GM21576 (cell line): Measurements from ENCODE around the gene BLOC1S2.
"Not testable (repeated sequence)": the region's sequence is repeated elsewhere in the genome, so short reads cannot be mapped to it uniquely, and the experiment has no call there.

Experiments used
- ATAC-seq: cut with Tn5 transposase; IDR thresholded peaks from one replicate; pipeline ENCODE4 v1.9.1; 2021; ENCODE audit warnings: mild to moderate bottlenecking, moderate library complexity; ENCODE audit not compliant: unreplicated experiment

Gene BLOC1S2

GRCh38 chr10:100286051-100287033 lies at the start of gene BLOC1S2:
Gene BLOC1S2, minus strand, starts transcription at chr10:100286680. Its CDS starts 21 bp downstream, at chr10:100286659.
- peak; percentile 86 for ATAC-seq

GRCh38 chr10:100334762-100335161 lies 48.3 kb upstream of the BLOC1S2 start:
- no peak for ATAC-seq

- ATAC-seq: no peak
These were observed 47.4 kb upstream of the BLOC1S2 start for GRCh38 chr10:100333661-100334440.

- ATAC-seq: no peak
These were observed 46.6 kb upstream of the BLOC1S2 start for GRCh38 chr10:100333106-100333505.

GRCh38 chr10:100330079-100330478 lies 43.6 kb upstream of the BLOC1S2 start, which contains the start of gene PKD2L1:
Gene PKD2L1, minus strand, starts transcription at chr10:100330228. Its CDS starts 125 bp downstream, at chr10:100330103.
- ATAC-seq: no peak

GRCh38 chr10:100328198-100328597 lies 41.7 kb upstream of the BLOC1S2 start:
- no peak for ATAC-seq

- no peak for ATAC-seq
These were observed 41.2 kb upstream of the BLOC1S2 start for GRCh38 chr10:100327718-100328009.

GRCh38 chr10:100327007-100327717 lies 40.7 kb upstream of the BLOC1S2 start:
- ATAC-seq: peak; percentile 97

GRCh38 chr10:100325158-100325557 lies 38.7 kb upstream of the BLOC1S2 start:
- no peak for ATAC-seq

GRCh38 chr10:100319707-100320402 lies 33.4 kb upstream of the BLOC1S2 start:
- ATAC-seq: no peak

GRCh38 chr10:100318207-100318606 lies 31.7 kb upstream of the BLOC1S2 start:
- no peak for ATAC-seq

- no peak for ATAC-seq
These were observed 29.1 kb upstream of the BLOC1S2 start for GRCh38 chr10:100315615-100316014.

- no peak for ATAC-seq
These were observed 24.8 kb upstream of the BLOC1S2 start for GRCh38 chr10:100311298-100311697.

- no peak for ATAC-seq
These were observed 21.2 kb upstream of the BLOC1S2 start for GRCh38 chr10:100307684-100308083.

GRCh38 chr10:100306861-100307260 lies 20.4 kb upstream of the BLOC1S2 start:
- ATAC-seq: no peak

- ATAC-seq: no peak
These were observed 17.9 kb upstream of the BLOC1S2 start for GRCh38 chr10:100304414-100304813.

- ATAC-seq: no peak
These were observed 17.3 kb upstream of the BLOC1S2 start for GRCh38 chr10:100303724-100304319.

GRCh38 chr10:100301123-100301522 lies 14.6 kb upstream of the BLOC1S2 start:
- not testable (repeated sequence) for ATAC-seq

GRCh38 chr10:100297242-100297641 lies 10.8 kb upstream of the BLOC1S2 start:
- no peak for ATAC-seq

GRCh38 chr10:100293066-100293465 lies 6.6 kb upstream of the BLOC1S2 start:
- ATAC-seq: no peak
